GM19043 (cell line): ENCODE data around the gene HBS1L.

Experiments
- ATAC-seq: cut with Tn5 transposase; IDR thresholded peaks from one replicate; pipeline ENCODE4 v1.9.1; 2021; ENCODE audit warnings: low read depth; ENCODE audit not compliant: unreplicated experiment

Gene HBS1L

GRCh38 chr6:135002974-135003703, 51.5 kb downstream of the HBS1L start:
- peak; percentile 95 for ATAC-seq

DNA sequence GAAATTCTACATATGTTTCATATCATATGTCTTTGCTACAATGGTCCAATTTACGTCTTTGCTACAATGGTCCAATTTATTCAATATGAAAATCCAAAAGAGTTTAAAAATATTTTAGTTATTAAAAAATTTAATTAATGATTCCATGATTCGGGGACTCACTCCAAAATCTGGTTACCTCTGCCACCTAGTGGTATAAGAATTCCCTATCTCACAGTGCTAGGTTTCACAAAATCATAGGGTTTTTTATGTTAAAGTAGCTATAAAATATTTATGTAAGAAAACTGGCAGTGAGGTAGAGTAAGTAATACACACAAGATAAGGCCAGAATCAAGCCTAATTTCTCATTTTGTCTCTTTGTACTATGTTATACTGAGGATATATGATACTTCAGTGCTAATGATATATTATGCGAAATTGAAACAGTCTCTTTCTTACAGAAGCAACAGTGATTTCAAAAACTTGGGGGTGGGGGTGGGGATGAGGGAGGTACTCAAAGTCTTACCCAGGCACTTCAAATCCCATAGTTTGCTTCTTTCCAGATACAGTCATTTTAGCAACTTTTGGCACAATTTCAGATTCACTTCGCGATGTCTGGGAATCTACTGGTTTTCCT, 52.3 kb downstream of the HBS1L start:
- ATAC-seq, result no peak

DNA sequence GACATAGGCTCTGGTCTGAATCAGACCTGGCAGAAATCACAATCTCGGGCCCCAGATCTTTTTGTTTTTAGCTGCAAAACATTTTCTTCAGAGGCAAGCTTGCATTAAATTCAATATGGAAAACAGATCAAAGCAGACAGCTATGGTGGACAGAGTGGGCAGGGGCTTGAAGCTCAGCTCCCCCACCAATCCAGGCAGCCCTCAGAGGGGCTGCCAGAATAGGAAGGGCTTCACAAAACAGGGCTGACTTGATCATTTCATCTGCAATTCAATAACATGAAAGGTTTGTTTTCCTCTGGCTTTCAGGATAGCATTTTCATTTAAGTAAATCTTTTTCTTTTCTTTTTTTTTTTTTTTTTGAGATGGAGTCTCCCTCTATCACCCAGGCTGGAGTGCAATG, 55.5 kb downstream of the HBS1L start:
- ATAC-seq, result no peak

DNA sequence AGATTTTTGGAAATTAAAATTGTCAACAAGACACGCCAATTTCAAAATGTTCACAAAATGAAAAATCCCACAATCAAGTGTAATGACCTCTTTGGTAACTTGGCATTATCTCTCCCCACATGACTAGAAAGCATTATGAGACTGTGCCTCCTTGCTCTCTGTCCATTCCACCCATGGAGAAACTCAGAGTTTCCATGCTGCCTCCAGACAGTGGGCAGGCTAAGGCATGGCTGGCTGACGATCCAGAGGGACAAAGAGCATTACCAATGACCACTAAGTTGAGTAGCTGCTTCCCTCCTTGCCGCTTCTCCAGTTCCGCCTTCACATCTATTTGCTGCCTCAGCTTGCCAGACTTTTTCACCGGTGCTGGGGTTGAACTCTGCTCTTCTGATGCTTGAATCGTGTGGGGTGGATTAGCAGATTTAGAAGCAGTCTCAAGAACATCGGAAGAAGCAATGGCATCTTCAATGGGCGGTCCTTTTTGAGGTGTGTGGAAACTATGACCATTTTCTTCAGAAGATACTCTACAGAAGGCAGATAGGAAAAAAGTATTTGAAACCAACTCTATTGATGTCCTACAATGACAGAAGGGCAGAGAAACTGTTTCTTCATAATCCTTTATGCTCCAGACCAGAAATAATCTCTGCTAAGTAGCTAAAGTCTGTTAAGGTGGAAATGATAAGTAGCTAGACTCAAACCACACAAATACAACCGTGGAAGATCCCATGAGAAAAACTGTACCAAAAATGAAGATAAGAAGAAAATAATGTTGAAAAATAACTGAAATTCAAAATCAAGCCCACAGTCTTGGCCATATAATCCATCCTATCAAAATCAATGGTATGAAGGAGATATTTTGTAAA, 57.3 kb downstream of the HBS1L start:
- ATAC-seq, result no peak

- no peak for ATAC-seq
These were observed 59.1 kb downstream of the HBS1L start for GRCh38 chr6:134995536-134995935.

DNA sequence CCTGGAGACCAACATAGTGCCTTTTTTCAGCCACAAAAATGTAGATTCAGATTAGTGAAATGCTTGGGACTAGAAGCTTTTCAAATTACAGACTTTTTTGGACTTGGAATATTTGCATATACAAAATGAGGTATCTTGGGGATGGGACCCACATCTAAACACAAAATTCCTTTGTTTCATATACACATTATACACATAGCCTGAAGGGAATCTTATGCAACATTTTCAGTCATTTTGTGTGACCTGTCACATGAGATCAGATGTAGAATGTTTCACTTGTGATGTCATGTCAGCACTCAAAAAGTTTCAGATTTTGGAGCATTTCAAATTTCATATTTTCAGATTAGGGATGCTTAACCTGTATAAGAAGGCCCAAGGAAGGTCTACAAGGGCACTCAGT, 60.2 kb downstream of the HBS1L start:
- no peak for ATAC-seq

- no peak for ATAC-seq
These were observed 62.5 kb downstream of the HBS1L start for GRCh38 chr6:134992155-134992554.

GRCh38 chr6:134990262-134990661, 64.4 kb downstream of the HBS1L start:
- no peak for ATAC-seq

DNA sequence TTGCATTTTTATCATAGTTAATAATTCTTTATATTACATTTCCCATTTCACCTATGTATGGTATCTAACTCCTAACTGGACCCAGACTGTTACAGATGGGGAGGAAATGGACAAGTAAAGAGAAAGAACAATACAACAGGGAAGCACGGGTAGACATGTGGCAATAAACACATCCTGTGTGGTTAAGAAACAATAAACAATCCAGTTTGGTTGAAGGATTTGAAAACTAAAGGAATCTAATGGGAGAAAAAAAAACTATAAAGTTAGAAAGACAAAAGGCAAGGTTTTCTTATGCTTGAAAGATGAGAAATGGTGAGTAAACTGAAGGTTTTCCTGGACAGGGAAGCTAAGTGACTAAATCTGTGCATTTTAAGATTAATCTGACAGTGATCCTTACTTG, 69.8 kb downstream of the HBS1L start:
- ATAC-seq, result no peak

- no peak for ATAC-seq
These were observed 70.8 kb downstream of the HBS1L start for GRCh38 chr6:134983823-134984222.

DNA sequence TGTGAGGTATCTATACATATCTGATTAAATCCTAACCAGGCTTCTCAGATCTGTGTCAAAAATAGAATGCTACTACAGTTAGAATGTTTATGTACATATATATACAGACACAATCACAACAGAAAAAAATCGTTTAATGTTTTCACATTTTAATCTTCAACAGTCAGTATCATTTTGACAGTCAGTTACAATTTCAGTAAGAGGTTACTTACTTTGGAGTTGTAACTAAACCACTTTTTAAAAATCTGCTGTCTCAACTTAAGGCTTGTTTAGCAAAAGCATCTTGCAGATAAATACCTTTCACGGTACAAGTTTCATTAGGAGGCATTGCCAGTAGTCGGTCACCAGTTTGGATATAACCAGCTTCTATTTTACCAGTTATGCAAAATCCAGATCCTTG, 72.5 kb downstream of the HBS1L start:
- ATAC-seq, result no peak

- no peak for ATAC-seq
These were observed 73.8 kb downstream of the HBS1L start for GRCh38 chr6:134980846-134981245.

DNA sequence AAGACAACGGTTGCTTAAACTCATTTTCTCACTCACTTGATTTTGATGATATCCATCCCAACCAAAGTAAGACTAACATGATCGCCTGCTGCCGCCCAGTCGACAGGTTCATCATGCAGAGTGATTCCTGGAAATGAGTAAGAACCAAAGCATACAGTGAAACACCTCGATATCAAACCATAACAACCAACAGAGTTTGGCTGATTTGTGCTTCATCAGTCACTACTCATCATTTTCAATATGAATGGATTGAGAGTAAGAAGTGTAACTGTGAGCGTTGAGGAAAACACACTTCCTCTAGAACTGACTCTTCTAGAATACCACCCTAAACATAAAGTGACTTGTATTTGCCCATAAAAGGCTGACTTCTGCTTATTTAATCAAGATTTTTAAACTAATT, 75.5 kb downstream of the HBS1L start:
- ATAC-seq, result peak; percentile 86

DNA sequence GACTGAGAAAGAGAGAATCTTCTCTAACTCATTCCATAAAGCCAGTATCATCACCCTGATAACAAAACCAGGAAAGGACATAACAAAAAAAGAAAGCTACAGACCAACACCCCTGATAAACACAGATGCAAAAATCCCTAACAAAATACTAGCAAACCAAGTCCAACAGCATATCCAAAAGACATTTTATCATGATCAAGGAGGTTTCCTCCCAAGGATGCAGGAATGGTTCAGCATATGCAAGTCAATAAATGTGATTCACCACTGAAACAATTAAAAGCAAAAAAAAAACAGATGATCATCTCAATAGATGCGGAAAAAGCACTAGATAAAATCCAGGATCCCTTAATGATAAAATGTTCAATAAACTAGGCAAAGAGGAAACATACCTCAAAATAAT, 80.3 kb downstream of the HBS1L start:
- no peak for ATAC-seq

DNA sequence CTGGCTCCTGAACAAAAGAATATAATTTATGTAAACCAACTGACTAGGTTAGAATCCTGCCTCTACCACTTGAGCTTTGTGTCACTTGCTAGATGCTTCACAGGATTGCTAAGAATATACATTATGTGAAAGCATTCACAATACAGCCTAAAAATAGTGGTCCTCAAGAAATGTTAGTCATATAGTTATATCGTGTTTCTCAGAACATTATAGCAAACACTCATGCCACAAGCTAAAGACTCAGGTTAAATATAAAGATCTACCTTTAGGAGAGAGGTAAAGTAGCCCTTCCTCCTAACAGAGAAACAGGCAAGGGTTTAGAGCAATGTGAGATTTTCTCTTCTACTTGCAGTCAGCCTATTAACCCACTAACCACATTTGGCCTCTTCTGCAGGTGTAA, 86.9 kb downstream of the HBS1L start:
- no peak for ATAC-seq

DNA sequence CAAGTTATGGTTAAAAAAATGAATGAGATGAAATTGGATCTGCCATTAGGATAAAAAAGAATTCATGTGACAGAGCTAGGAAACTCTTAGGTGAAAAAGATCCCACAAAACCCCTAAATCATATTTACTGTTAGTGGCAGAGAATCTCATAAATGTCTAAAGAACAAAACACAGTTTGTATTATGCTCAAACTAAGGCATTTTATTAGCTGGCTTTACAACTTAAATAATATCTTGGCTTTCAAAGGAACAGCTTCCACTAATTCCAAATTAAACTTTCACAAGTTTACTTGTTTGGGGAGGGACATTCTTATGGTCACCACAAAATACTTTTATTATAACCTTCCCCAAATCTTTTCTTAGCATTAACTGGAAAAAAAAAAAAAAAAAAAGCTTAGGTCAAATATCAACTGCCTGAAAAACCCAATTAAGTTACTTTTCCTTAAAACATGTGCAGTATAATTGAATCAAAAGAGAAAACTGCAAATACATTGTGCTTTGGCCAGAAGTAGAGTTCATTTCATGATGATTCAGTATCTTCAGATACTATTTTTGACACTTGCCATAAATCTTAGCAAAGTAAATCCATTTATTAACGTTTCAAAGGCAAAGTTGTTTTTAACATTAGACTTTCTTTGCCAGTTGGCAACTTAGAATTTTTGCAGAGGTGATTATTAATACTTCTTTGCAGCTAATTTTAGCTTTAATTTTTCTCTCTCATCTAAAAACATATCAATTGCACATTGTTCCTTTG, 90.0 kb downstream of the HBS1L start:
- no peak for ATAC-seq

DNA sequence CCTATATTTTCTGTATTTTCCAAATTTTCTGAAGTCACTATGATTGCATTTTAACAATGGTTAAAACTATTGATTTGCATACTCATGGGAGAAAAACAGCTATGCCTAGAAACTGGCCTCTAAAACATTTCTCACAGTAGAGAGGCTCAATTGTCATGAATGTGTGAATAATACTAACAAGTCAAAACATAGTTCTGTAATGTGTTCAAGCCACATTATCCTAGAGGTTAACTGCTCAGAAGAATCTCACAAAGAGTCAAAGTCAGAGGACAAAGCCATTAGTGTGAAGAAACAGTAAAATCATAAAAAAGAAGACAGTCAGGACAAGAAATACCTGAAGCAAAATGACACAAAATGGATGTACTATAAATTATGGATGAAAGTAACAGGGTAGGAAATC, 92.2 kb downstream of the HBS1L start:
- ATAC-seq, result no peak

GRCh38 chr6:134961366-134961765, 93.3 kb downstream of the HBS1L start:
- ATAC-seq, result no peak

DNA sequence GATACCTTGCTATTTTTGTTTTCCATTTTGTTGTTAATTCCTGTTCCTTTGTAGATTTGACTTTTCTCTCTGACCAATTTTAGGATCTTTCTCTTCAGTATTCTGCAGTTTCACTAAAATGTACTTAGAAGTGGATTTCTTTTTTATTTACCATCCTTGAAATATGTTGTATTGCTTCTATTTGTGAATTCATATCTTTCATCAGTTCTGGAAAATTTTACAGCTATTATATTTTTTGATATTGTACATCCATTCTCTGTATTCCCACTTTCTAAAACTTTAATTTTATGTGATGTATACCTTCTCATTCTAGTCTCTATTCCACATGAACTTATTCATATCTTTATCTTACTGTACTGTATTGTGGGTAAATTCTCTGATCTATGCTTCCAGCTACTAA, 95.0 kb downstream of the HBS1L start:
- no peak for ATAC-seq

- no peak for ATAC-seq
These were observed 97.9 kb downstream of the HBS1L start for GRCh38 chr6:134956676-134957075.

GRCh38 chr6:134956032-134956431, 98.6 kb downstream of the HBS1L start:
- ATAC-seq, result no peak
